Measurements from ENCODE around the gene SENP7. TPM values are rescaled to one million over a fixed set of nuclear protein-coding genes. Genes with fewer than 3 reads are reported as not detected.
A peak's percentile ranks its signal among the peaks of the same experiment; 100 is the strongest.

SENP7 gene
- total RNA-seq, 1 donor from 2014 or later, result 48.0 TPM

DNA sequence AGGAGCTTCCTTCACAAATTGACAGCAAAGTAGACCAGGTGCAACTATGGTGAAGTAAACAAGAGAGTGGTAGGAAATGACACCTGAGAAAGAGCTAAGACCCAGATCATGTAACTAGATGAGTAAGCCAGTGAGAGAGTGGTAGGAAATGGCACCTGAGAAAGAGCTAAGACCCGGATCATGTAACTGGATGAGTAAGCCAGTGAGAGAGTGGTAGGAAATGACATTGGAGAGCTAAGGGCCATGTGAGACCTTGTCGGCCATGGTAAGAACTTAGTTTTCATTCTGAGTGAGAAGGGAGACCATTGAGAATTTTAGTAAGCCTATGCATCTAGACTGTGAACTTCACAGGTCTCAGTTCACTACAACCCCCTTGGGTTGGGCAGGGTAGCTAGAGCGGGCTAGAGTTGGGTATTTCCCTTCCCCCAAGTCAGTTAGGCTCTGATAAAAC is 5.4 kb upstream of the SENP7 start:
- H3K4me2 ChIP-seq, result no peak overlapping the region
- no peak overlapping the region for H3K27ac Mint-ChIP-seq
- peak overlapping the region; percentile 76 for H2AFZ ChIP-seq (replicated peaks)
- no peaks in the 10 kb centered on the region for H3K79me2 ChIP-seq (ENCODE audit: low read depth)
- TF ChIP-seq, protein P1, sequence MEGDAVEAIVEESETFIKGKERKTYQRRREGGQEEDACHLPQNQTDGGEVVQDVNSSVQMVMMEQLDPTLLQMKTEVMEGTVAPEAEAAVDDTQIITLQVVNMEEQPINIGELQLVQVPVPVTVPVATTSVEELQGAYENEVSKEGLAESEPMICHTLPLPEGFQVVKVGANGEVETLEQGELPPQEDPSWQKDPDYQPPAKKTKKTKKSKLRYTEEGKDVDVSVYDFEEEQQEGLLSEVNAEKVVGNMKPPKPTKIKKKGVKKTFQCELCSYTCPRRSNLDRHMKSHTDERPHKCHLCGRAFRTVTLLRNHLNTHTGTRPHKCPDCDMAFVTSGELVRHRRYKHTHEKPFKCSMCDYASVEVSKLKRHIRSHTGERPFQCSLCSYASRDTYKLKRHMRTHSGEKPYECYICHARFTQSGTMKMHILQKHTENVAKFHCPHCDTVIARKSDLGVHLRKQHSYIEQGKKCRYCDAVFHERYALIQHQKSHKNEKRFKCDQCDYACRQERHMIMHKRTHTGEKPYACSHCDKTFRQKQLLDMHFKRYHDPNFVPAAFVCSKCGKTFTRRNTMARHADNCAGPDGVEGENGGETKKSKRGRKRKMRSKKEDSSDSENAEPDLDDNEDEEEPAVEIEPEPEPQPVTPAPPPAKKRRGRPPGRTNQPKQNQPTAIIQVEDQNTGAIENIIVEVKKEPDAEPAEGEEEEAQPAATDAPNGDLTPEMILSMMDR (IDR thresholded peaks at IDR 0.05), result no peak
- H3K9ac ChIP-seq, result no peak overlapping the region
- no peaks in the 10 kb centered on the region for H3K9me3 ChIP-seq (ENCODE audit: low read depth)
- no peak overlapping the region for H3K27ac ChIP-seq
- H3K36me3 Mint-ChIP-seq, result no peaks in the 10 kb centered on the region
- no peaks in the 10 kb centered on the region for H3K36me3 ChIP-seq
- no peaks in the 10 kb centered on the region for H3K9me3 Mint-ChIP-seq
- H3K4me1 ChIP-seq, result peaks cover 3% of the 10 kb centered on the region
- DNase-seq (ENCODE audit: low spot score), result no peak
- H3K4me3 Mint-ChIP-seq, result no peak overlapping the region
- peaks cover 4% of the 10 kb centered on the region for H3F3A ChIP-seq (ENCODE audit: low read depth)
- H3K27me3 ChIP-seq, result no peaks in the 10 kb centered on the region
- H4K20me1 ChIP-seq (ENCODE audit: low read depth), result no peaks in the 10 kb centered on the region
- H3K27me3 Mint-ChIP-seq (ENCODE audit: insufficient read depth, low read depth), result peaks cover 1% of the 10 kb centered on the region
- H3K4me1 Mint-ChIP-seq, result peaks cover under 1% of the 10 kb centered on the region
- no peak overlapping the region for H3K4me3 ChIP-seq

DNA sequence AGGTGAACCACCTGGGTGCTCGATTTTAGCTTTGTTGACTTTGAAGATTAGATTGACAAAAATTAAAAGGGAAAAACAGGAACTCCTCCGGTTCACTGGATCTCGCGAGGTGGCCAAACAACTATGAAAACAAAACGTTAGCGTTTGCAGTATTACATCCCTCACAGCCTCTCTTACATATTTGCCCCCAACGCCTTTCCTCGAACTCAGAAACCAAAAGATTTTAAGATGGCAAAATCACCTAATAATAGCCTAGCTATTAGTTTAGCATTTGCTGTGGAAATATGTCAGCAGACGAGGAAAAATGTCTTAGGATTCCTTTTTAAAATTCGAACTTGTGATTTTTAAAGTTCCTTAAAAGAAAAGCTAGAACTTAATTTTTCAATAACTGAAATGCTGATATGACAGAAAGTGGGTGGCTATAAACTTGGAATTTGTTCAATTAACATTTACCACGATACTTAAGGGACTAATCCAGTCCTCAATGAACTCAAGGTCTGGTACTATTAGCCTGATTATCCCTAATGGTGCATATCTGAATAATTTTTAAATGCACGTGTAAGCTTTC is 491 bp upstream of the SENP7 start:
- peak overlapping the region; percentile 88 for H3K4me2 ChIP-seq
- H3K36me3 ChIP-seq, result no peaks in the 10 kb centered on the region
- H3K9me3 ChIP-seq (ENCODE audit: low read depth), result no peaks in the 10 kb centered on the region
- Mint-ChIP-seq H3K4me3 (peak overlapping the region; percentile 96), H3K27me3 (ENCODE audit: insufficient read depth, low read depth) (peaks cover 9% of the 10 kb centered on the region), H3K36me3 (peaks cover 4% of the 10 kb centered on the region), H3K4me1 (peaks cover 7% of the 10 kb centered on the region), H3K9me3 (no peaks in the 10 kb centered on the region), H3K27ac (peak overlapping the region; percentile 98)
- H3K79me2 ChIP-seq (ENCODE audit: low read depth), result peaks cover 19% of the 10 kb centered on the region
- no peak overlapping the region for H3K27ac ChIP-seq
- no peaks in the 10 kb centered on the region for H4K20me1 ChIP-seq (ENCODE audit: low read depth)
- no peak overlapping the region for H3K9ac ChIP-seq
- no peaks in the 10 kb centered on the region for H3K27me3 ChIP-seq
- H3F3A ChIP-seq (ENCODE audit: low read depth), result peaks cover 24% of the 10 kb centered on the region
- no peak for DNase-seq (ENCODE audit: low spot score)
- peak overlapping the region; percentile 95 for H2AFZ ChIP-seq (replicated peaks)
- peak overlapping the region; percentile 77 for H3K4me3 ChIP-seq
- TF ChIP-seq EZH2phosphoT487 (IDR thresholded peaks at IDR 0.05) (no peak), EZH2 (IDR thresholded peaks at IDR 0.05) (peak; percentile 16)
- TF ChIP-seq, protein P1 (IDR thresholded peaks at IDR 0.05), result no peak
- peaks cover 11% of the 10 kb centered on the region for H3K4me1 ChIP-seq

DNA sequence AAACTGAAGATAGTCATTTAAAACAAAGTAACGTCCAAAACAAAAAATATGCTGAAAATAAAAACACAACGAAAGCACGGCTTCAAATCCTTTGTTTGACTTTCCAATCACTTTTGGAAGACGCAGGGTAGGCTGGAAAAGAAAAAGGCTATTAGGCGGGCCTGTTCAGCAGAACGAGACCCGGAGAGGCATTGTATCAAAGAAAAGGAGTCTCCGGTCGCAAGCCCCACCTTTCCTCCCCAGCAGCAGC is 691 bp downstream of the SENP7 start:
- Histone ChIP-seq H4K20me1 (ENCODE audit: low read depth) (no peaks in the 10 kb centered on the region), H3K36me3 (no peaks in the 10 kb centered on the region), H3K4me3 (peak overlapping the region; percentile 77), H3K27me3 (no peaks in the 10 kb centered on the region), H3K4me1 (peaks cover 11% of the 10 kb centered on the region), H3K27ac (peak overlapping the region; percentile 89), H3K9me3 (ENCODE audit: low read depth) (no peaks in the 10 kb centered on the region), H3K9ac (peak overlapping the region; percentile 39), H3F3A (ENCODE audit: low read depth) (peaks cover 24% of the 10 kb centered on the region), H2AFZ (replicated peaks) (peak overlapping the region; percentile 95), H3K79me2 (ENCODE audit: low read depth) (peaks cover 21% of the 10 kb centered on the region), H3K4me2 (peak overlapping the region; percentile 88)
- peaks cover 7% of the 10 kb centered on the region for H3K4me1 Mint-ChIP-seq
- TF ChIP-seq EZH2phosphoT487 (IDR thresholded peaks at IDR 0.05) (no peak), EZH2 (IDR thresholded peaks at IDR 0.05) (peak; percentile 17)
- H3K27me3 Mint-ChIP-seq (ENCODE audit: insufficient read depth, low read depth), result peaks cover 9% of the 10 kb centered on the region
- DNase-seq (ENCODE audit: low spot score), result no peak
- no peaks in the 10 kb centered on the region for H3K9me3 Mint-ChIP-seq
- peak overlapping the region; percentile 96 for H3K4me3 Mint-ChIP-seq
- H3K36me3 Mint-ChIP-seq, result peaks cover 10% of the 10 kb centered on the region
- peak overlapping the region; percentile 98 for H3K27ac Mint-ChIP-seq

DNA sequence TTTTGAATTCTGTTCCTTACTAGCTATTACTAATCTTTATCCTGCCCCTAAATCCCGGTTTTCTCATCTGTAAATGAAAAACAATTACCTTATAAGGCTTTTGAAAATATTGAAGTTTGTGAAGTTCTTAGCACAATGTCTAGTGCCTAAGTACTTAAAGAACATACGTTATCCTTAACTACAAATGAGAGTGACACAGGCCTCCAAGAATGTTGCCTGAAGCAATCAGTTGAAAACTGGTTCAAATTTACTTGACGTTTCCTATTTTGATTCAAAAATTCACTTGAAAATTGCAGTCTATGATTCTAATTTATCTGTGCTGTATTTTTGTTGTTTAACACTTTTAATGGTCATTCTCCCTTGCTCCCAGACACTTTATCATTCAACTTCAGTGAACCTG is 3.2 kb downstream of the SENP7 start:
- peaks cover 15% of the 10 kb centered on the region for H3K36me3 Mint-ChIP-seq
- H3K9me3 Mint-ChIP-seq, result no peaks in the 10 kb centered on the region
- no peak overlapping the region for H3K4me2 ChIP-seq
- H3K27ac Mint-ChIP-seq, result no peak overlapping the region
- H2AFZ ChIP-seq (replicated peaks), result no peak overlapping the region
- H3K4me1 ChIP-seq, result peaks cover 11% of the 10 kb centered on the region
- H3K27ac ChIP-seq, result no peak overlapping the region
- H3F3A ChIP-seq (ENCODE audit: low read depth), result peaks cover 24% of the 10 kb centered on the region
- no peak overlapping the region for H3K4me3 Mint-ChIP-seq
- H3K9ac ChIP-seq, result no peak overlapping the region
- peaks cover 28% of the 10 kb centered on the region for H3K79me2 ChIP-seq (ENCODE audit: low read depth)
- no peak for TF ChIP-seq EZH2phosphoT487 (IDR thresholded peaks at IDR 0.05)
- TF ChIP-seq, protein P1 (IDR thresholded peaks at IDR 0.05), result no peak
- no peak for TF ChIP-seq EZH2 (IDR thresholded peaks at IDR 0.05)
- no peak for DNase-seq (ENCODE audit: low spot score)
- H3K27me3 Mint-ChIP-seq (ENCODE audit: insufficient read depth, low read depth), result peaks cover 9% of the 10 kb centered on the region
- no peaks in the 10 kb centered on the region for H3K27me3 ChIP-seq
- H3K4me1 Mint-ChIP-seq, result peaks cover 7% of the 10 kb centered on the region
- H4K20me1 ChIP-seq (ENCODE audit: low read depth), result no peaks in the 10 kb centered on the region
- H3K4me3 ChIP-seq, result no peak overlapping the region
- no peaks in the 10 kb centered on the region for H3K36me3 ChIP-seq
- no peaks in the 10 kb centered on the region for H3K9me3 ChIP-seq (ENCODE audit: low read depth)
